RCC 7860 (cell line): ENCODE data around the gene CDCP2.

Source experiments
- DNase-seq: peaks from one replicate; pipeline ENCODE4 v3.0.0-alpha.2; 2015; ENCODE audit warnings: low spot score
- FAIRE-seq: peaks from 2 replicates; lab custom pipeline; 2012; peaks lifted over from hg19 to GRCh38; lab: Jason Lieb, UNC

Gene CDCP2

GRCh38 chr1:54152696-54153095 lies at the start of gene CDCP2:
TSS of gene CDCP2 (minus strand) at chr1:54153000. CDS start at chr1:54152922, 78 bp downstream.
- no peak for DNase-seq
- no peak for FAIRE-seq

DNA sequence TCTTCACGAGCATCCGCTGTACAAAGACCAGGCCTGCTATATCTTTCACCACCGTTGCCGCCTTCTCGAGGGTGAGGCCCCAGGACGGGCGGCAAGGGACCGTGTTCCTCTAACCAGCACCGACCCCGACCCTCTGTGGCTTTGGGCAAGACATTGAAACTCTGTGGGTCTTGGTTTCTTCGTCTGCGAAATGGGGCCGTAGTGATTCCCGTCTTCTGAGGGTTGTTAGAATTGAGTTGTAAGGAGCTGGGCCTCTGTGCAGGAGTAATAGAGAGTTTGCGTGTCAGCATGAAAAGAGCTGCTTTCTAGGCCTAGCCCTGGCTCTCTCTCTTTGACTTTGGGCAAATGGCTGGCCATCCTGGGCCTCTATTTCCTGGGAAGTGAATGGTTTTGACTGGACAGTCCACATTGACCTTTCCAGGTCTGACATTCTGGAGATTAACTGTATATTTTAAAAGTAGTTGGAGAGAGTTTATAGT lies 47.8 kb upstream of the CDCP2 start:
- DNase-seq: no peak
- no peak for FAIRE-seq

GRCh38 chr1:54199765-54200518 lies 47.1 kb upstream of the CDCP2 start, which contains the start of the genes CYB5RL and MRPL37:
TSS of gene CYB5RL (minus strand) at chr1:54200030. CDS start at chr1:54195616, 4,414 bp downstream.
TSS of gene MRPL37 (plus strand) at chr1:54200167. CDS start at chr1:54200244, 77 bp downstream.
- peak; percentile 89 for FAIRE-seq
- DNase-seq: peak; percentile 95

DNA sequence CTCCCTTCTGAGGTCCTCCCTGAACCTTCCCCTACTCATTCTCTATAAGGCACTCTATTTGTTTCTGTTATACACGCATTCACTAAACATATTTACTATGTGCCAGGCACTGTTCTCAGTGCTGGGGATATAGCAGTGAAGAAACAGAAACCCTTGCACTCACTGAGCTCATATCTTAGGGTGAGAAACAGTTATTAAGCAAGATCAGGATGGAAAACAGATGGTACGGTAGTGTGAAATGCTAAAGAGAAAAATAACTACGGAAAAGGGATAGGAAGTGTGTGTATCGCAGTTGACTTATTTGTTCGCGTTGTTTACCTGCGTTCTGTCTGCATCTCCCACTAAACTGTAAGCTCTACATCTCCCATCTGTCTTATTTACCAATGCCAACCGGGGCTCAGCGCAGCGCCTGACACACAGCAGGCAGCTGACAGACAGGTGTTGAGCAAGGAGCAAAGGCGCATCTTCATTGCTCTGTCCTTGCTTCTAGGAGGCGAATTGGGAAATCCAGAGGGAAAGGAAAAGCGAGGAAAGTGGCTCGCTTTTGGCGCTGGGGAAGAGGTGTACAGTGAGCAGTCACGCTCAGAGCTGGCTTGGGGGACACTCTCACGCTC lies 46.5 kb upstream of the CDCP2 start:
- FAIRE-seq: no peak
- DNase-seq: no peak

GRCh38 chr1:54193453-54193852 lies 40.7 kb upstream of the CDCP2 start:
- DNase-seq (no peak), FAIRE-seq (no peak)

DNA sequence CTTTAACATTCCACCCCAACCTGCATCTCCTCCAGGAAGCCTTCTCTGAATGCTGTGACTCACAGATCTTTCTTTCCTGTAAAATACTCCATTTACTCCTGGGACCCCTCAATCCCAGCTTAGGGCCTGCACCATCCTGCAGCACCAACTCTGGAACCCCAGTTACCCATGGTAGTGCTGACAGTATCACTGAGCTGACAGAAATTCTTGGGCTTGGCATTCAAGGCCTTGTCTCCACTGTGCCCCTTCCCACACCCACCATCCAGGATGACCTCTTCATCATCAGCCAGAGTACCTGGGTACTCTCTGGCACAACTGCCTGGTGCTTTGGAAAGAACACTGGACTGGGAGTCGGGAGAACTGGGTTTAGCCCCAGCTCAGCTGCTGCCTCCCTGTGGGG lies 38.7 kb upstream of the CDCP2 start:
- FAIRE-seq (no peak), DNase-seq (no peak)

DNA sequence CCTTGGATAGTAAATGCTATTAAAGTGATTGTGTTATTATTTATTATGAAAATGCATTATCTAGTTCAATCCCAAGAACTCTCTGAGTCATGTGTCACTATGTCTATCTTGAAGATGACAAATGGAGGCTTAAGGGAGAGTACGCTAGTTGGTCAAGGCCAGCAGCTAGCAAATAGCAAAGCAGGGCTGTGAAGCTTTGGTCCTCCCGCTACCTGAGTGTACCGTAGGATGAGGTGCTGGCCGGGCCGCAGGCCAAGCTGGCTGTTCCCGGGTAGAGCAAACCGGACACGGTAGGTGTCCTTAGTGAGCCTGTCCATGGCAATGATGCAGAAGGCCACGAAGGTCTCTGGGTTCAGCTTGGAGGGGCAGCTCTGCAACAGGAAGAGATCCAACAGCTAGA lies 37.7 kb upstream of the CDCP2 start:
- no peak for FAIRE-seq

DNA sequence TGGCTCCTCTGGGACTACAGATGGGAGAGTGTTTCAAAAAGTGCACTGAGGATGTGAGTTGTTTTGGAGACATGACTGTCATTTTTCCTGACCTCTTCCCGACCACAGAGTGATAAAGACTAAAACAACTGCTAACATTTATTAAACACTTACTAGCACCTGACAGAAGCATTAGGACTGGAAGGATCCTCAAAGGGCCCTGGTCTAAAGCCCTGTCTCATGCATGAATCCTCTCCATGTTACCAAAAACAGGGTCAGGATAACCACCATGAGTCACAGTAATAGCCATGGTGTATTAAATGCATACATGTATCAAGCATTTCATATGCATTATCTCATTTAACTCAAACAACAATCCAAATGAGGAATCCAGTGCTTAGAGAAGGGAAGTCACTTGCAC lies 35.5 kb upstream of the CDCP2 start:
- DNase-seq (no peak), FAIRE-seq (no peak)

More for the DNA sequence above, 37.7 kb upstream of the CDCP2 start:
- no peak for DNase-seq

GRCh38 chr1:54186056-54186455 lies 33.3 kb upstream of the CDCP2 start:
- no peak for FAIRE-seq

GRCh38 chr1:54180701-54181360 lies 28.0 kb upstream of the CDCP2 start:
- FAIRE-seq (no peak), DNase-seq (no peak)

More at GRCh38 chr1:54186056-54186455, 33.3 kb upstream of the CDCP2 start:
- no peak for DNase-seq

- DNase-seq (no peak), FAIRE-seq (no peak)
These were observed 25.7 kb upstream of the CDCP2 start for GRCh38 chr1:54178296-54179070.

- DNase-seq: no peak
- FAIRE-seq: no peak
These were observed 24.9 kb upstream of the CDCP2 start for GRCh38 chr1:54177726-54178125.

DNA sequence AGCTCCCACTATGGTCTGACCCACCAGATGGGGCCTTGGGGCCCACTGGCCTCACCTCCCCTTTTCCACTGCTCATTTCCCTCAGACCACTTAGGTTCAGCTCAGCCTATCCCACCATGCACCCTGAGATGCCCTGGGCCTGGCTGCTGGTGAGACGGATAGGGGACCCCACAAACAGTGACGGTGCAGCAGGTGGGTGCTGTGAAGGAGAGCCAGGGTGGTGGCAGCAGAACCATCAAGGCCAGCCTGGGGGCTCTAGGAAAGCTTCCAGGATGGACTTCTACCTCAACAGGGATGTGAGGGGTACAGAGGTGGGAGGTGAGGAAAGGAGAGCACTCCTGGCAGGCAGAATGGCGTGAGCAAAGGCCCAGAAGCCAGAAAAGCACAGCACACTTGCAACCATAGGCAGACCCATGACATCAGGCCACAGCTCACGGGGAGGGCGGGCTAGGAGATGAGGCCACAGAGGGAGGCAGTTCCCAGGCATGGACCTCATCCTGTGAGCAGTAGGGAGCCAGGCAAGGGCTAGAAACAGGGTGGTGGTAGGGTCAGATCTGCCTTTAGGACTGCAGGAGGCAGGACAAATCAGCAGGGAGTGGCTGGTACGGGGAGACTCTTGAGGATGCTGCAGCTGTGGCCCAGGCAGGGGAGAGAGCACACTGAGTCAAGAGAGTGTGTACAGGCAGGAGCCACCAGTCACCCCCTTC lies 24.0 kb upstream of the CDCP2 start:
- DNase-seq: no peak
- FAIRE-seq: no peak

GRCh38 chr1:54174106-54174505 lies 21.3 kb upstream of the CDCP2 start:
- DNase-seq (no peak), FAIRE-seq (no peak)

DNA sequence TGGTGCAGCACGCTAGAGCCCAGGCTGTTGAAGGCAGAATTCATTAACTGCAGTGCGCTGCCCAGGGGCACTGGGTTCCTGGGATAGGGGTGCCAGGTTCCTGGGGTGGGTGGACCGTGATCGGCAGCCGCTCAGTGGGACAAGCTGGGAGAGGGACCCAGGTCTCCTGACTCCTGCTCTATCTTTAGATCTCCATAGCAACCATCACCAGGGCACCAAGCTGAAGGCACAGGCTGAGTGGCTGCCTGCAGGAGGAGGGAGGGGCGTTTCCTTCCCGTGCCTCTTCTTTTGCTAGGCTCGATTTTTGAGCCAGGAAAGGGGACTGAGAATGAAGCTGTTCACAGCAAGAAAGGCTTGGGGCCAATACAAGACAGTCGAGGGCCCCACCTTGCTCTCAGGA lies 20.9 kb upstream of the CDCP2 start:
- DNase-seq (no peak), FAIRE-seq (no peak)

DNA sequence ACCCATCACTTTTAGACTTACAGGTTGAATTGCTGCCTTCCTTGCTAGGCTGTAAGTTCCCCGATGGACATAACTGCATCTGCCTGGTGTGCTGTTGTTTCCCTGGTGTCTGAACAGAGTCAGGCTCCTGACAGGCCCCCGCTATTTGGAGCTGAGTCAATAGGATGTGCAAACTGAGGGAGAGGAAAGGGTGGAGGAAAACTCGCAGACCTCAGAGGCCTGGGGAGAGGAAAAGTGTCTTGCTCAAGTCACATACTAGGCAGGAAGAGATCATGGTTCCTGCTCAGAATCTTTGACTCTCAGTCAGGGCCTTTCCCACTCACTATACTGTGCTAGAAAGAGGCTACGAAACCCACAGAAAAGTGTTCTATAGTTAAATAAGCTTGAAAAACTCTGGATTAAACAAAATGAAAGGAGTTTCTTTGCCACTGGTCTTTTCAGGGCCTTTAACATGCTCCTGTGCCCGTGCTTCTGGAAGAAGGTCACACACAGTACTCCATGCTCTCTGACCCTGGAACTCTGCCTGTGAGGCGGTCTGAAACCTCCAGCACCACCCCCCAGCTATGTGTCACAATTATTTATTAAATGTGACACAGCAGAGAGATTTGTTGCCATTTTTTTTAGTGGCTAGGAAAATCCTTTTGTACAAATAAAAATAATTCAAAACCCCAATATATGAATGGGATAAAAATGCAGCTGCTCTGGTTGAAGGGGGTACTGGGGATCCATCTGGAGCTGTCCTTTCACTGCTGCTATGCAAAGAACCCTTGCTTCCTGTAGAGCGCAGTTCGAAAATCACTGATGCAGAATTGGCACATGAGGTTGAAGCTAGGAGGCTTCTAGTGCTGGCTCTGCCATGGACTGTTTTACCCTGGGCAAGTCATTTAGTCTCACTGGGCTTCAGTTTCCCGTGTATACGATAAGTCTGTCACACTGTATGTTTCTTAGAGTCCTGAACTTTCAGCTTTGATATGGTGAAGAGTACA lies 20.1 kb upstream of the CDCP2 start:
- FAIRE-seq: no peak
- DNase-seq: no peak

- no peak for DNase-seq
- FAIRE-seq: no peak
These were observed 18.8 kb upstream of the CDCP2 start for GRCh38 chr1:54171606-54172005.

DNA sequence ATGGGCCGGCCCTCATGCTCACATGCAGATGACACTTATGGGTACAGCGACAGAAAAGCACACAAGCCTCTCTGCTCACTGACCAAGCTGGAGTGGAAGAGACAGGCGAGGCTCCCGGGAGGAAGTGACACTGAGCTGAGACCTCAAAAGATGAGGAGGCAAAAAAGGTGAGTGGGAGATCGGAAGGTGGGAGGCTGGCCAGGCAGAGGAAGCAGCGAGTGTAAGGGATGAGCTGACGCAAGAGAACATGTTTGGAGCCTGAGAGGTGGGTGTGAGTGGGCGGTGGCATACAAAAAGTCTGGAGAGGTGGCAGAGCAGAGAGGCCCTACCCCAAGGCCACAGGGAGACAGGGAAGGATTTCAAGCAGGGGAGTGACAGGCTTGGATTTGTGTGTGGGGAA lies 18.2 kb upstream of the CDCP2 start:
- FAIRE-seq (no peak), DNase-seq (no peak)

- no peak for FAIRE-seq
- DNase-seq: no peak
These were observed 16.3 kb upstream of the CDCP2 start for GRCh38 chr1:54169068-54169467.
